Smooth muscle cell of trachea (primary cell): ENCODE measurements around the gene GOSR1. TPM values are rescaled to one million over a fixed set of nuclear protein-coding genes. Genes with fewer than 3 reads are reported as not detected.

Experiments used
- total RNA-seq: library from RNA; depleted of rRNA; stranded (reverse); fragments of >200 nt; gene quantifications from 2 replicates; pipeline ENCODE4 v1.2.1, GENCODE V29; 2014

The GOSR1 gene
- total RNA-seq: 28.4 and 48.1 TPM in 2 replicates

GRCh38 chr17:30477083-30477773 lies at the start of gene GOSR1:
Gene GOSR1 (plus strand): TSS chr17:30477408. CDS start chr17:30477434, 26 bp downstream.

Other genes starting within 250 kb of the GOSR1 start
- gene SLC6A4, start 241.7 kb upstream of the GOSR1 start, total RNA-seq: under 0.01 TPM in 1 of 2 replicates, not detected in the other
- 23.3 and 33.3 TPM in 2 replicates for gene BLMH, start 185.5 kb upstream of the GOSR1 start, total RNA-seq
- not detected in 2 replicates for gene TMIGD1, start 143.4 kb upstream of the GOSR1 start, total RNA-seq
- 264 and 293 TPM in 2 replicates for gene CPD, start 98.5 kb upstream of the GOSR1 start, total RNA-seq